ENCODE data around the gene SEPTIN12. TPM values are rescaled to one million over a fixed set of nuclear protein-coding genes. Genes with fewer than 3 reads are reported as not detected.

SEPTIN12 gene
- total RNA-seq, 4 donors from 2014 or later: not detected

GRCh38 chr16:4800290-4801041, 12.3 kb upstream of the SEPTIN12 start:
- intact Hi-C loops (cut with DNase I; ENCODE audit: low total_unique reads): loop anchor here (5.0 kb wide), 1 partner anchor 33 kb away; the partner anchor contains the start of gene ZNF500

GRCh38 chr16:4799171-4799855, 11.2 kb upstream of the SEPTIN12 start:
- no peaks in the 10 kb centered on the region for H3K27me3 ChIP-seq
- no peak for TF ChIP-seq CTCF (IDR thresholded peaks at IDR 0.05)
- no peak for TF ChIP-seq POLR2A (IDR thresholded peaks at IDR 0.05)

More at GRCh38 chr16:4800290-4801041, 12.3 kb upstream of the SEPTIN12 start:
- H3K9me3 ChIP-seq: no peaks in the 10 kb centered on the region
- peaks cover 0 to 11% of the 10 kb centered on the region in 2 donors for H3K4me1 ChIP-seq
- H3K27ac ChIP-seq: no peak overlapping the region
- no peaks in the 10 kb centered on the region for H3K27me3 ChIP-seq
- no peaks in the 10 kb centered on the region for H3K36me3 ChIP-seq
- no peak overlapping the region for H3K4me3 ChIP-seq
- no peak for TF ChIP-seq POLR2A (IDR thresholded peaks at IDR 0.05)
- no peak for DNase-seq

GRCh38 chr16:4798456-4798855, 10.3 kb upstream of the SEPTIN12 start:
- no peaks in the 10 kb centered on the region for H3K9me3 ChIP-seq
- peaks cover 0 to 11% of the 10 kb centered on the region in 2 donors for H3K4me1 ChIP-seq
- DNase-seq: no peak
- no peak overlapping the region for H3K27ac ChIP-seq
- no peaks in the 10 kb centered on the region for H3K36me3 ChIP-seq
- no peak overlapping the region for H3K4me3 ChIP-seq
- intact Hi-C loops (cut with DNase I; ENCODE audit: low total_unique reads): no loop called here
- H3K27me3 ChIP-seq: no peaks in the 10 kb centered on the region
- TF ChIP-seq CTCF (IDR thresholded peaks at IDR 0.05) (no peak), POLR2A (IDR thresholded peaks at IDR 0.05) (no peak)

More at GRCh38 chr16:4799171-4799855, 11.2 kb upstream of the SEPTIN12 start:
- no peaks in the 10 kb centered on the region for H3K36me3 ChIP-seq
- H3K27ac ChIP-seq: no peak overlapping the region
- peaks cover 0 to 11% of the 10 kb centered on the region in 2 donors for H3K4me1 ChIP-seq
- no peaks in the 10 kb centered on the region for H3K9me3 ChIP-seq
- intact Hi-C loops (cut with DNase I; ENCODE audit: low total_unique reads): no loop called here
- H3K4me3 ChIP-seq: no peak overlapping the region
- DNase-seq: no peak

GRCh38 chr16:4797805-4798252, 9.7 kb upstream of the SEPTIN12 start:
- Histone ChIP-seq H3K36me3 (no peaks in the 10 kb centered on the region), H3K27me3 (no peaks in the 10 kb centered on the region), H3K4me3 (no peak overlapping the region), H3K27ac (no peak overlapping the region), H3K9me3 (no peaks in the 10 kb centered on the region), H3K4me1 (peaks cover 0 to 11% of the 10 kb centered on the region in 2 donors)
- DNase-seq: no peak
- intact Hi-C loops (cut with DNase I; ENCODE audit: low total_unique reads): no loop called here
- no peak for TF ChIP-seq CTCF (IDR thresholded peaks at IDR 0.05)
- no peak for TF ChIP-seq POLR2A (IDR thresholded peaks at IDR 0.05)

- Histone ChIP-seq H3K27ac (no peak overlapping the region), H3K4me3 (no peak overlapping the region), H3K9me3 (no peaks in the 10 kb centered on the region), H3K4me1 (peaks cover 0 to 11% of the 10 kb centered on the region in 2 donors), H3K27me3 (no peaks in the 10 kb centered on the region), H3K36me3 (no peaks in the 10 kb centered on the region)
- no peak for DNase-seq
- TF ChIP-seq POLR2A (IDR thresholded peaks at IDR 0.05) (no peak), CTCF (IDR thresholded peaks at IDR 0.05) (no peak)
- intact Hi-C loops (cut with DNase I; ENCODE audit: low total_unique reads): no loop called here
These were observed 9.0 kb upstream of the SEPTIN12 start for GRCh38 chr16:4796982-4797804.
